ENCODE measurements around the gene TNFSF12.

Gene TNFSF12

DNA sequence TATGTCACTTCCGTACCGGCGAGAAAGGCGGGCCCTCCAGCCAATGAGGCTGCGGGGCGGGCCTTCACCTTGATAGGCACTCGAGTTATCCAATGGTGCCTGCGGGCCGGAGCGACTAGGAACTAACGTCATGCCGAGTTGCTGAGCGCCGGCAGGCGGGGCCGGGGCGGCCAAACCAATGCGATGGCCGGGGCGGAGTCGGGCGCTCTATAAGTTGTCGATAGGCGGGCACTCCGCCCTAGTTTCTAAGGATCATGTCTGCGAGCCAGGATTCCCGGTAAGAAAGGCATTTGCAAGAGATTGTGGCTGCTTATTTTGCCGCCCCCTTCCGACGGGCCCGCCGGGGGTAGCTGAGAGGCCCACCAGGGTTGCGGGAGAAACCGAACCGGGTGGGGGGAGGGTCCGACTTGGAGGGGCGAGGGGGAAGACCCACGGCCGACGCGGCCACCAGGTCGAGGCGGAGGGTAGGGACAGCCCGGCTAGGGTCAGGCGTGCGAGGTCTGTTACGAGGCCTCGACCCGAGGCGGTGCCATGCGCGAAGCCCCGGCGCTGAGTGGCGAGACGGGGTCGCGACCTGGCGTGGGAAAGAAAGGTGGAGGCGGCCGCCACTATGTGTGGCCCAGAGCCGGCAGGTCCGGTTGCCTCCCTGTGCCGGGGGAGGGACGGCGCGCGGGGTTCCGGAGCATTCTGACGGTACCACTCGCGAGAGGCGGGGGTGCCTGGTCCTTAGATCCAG, 23.9 kb downstream of the TNFSF12 start:
- peak; percentile 100 for DNase-seq

GRCh38 chr17:7573324-7574080, 24.6 kb downstream of the TNFSF12 start:
- peak; percentile 88 for DNase-seq

DNA sequence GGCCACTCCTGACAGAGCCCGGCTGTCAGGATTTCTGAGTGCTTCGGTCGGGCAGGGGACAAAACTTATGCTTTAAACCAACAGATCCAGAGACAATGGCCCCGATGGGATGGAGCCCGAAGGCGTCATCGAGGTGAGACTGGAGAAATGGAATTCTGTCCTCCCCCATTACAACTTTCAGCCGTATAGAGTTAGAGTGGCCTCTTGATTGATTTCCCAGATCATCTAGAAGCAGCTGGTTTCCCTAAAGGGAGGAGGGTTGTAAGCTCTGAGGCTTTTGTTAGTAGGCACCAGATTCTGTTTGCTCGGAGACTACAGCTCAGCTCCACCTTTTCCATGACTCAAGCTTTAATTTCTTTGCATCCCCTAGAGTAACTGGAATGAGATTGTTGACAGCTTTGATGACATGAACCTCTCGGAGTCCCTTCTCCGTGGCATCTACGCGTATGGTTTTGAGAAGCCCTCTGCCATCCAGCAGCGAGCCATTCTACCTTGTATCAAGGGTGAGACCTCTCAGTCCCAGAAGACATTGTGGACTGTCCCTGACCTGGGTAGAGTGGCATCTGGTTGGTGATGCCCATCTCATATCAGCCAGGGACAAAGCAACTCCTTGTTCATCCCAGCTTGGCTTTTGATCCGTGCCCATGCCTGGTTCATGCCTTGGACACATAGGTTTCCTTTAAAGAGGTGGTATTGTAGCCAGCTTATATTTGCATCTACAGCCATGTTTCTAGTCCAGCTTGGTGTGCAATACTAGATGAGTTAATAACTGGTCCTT, 25.5 kb downstream of the TNFSF12 start:
- DNase-seq = no peak

- no peak for DNase-seq
Observed at GRCh38 chr17:7575481-7575883, 26.6 kb downstream of the TNFSF12 start.

DNA sequence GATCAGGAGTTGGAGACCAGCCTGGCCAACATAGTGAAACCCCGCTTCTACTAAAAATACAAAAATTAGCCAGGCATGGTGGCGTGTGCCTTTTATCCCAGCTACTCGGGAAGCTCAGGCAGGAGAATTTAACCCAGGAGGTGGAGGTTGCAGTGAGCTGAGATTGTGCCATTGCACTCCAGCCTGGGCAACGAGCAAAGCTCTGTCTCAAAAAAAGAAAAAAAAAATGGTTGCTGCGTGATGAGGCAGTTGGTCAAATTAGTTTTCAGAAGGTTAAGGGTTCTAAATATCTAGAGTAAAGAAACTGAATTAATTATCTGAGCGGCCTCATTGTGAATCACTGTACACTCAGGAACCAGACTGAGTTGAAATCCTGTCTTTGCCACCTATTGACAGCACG, 27.1 kb downstream of the TNFSF12 start:
- DNase-seq = no peak

DNA sequence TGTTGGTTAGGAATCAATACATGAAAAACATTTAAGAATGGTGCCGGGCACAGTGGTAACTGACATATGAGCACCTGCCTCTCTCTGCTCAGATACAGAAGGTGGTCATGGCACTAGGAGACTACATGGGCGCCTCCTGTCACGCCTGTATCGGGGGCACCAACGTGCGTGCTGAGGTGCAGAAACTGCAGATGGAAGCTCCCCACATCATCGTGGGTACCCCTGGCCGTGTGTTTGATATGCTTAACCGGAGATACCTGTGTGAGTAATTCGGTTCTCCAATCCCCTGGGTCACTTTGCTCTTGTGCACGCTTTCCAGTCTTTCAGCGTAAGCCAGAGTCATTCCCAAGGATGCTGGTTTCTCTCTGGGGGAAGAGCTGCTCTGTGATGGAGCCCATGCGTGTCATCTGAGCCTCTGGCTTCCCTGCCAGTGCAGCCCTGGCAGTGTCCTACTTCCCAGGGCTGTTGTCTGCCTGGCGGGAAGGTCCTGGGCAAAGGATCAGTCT, 27.6 kb downstream of the TNFSF12 start:
- no peak for DNase-seq

DNA sequence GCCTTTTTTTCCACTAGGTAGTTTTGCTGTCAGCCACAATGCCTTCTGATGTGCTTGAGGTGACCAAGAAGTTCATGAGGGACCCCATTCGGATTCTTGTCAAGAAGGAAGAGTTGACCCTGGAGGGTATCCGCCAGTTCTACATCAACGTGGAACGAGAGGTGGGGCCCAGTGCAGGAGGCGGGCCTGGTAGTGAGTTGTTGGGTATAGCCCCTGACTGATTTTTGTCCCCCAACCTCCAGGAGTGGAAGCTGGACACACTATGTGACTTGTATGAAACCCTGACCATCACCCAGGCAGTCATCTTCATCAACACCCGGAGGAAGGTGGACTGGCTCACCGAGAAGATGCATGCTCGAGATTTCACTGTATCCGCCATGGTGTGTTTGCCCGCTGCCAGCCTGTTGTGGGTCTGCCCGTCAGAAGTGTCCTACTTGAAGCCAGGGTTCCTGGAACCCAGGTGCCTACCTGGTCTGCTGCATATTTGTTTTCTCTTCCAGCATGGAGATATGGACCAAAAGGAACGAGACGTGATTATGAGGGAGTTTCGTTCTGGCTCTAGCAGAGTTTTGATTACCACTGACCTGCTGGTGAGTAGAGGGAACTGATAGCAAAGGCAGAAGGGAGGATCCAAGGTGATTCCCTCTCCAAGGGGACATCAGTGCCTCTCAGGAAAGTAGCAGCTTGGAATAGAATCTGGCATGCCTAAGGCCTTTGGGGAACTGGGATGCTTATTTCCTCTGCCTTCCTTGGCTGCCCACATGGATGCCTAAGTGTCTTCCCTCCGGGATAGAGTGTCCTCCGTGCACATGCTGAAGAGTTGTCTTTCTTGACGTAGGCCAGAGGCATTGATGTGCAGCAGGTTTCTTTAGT, 28.7 kb downstream of the TNFSF12 start:
- no peak for DNase-seq

DNA sequence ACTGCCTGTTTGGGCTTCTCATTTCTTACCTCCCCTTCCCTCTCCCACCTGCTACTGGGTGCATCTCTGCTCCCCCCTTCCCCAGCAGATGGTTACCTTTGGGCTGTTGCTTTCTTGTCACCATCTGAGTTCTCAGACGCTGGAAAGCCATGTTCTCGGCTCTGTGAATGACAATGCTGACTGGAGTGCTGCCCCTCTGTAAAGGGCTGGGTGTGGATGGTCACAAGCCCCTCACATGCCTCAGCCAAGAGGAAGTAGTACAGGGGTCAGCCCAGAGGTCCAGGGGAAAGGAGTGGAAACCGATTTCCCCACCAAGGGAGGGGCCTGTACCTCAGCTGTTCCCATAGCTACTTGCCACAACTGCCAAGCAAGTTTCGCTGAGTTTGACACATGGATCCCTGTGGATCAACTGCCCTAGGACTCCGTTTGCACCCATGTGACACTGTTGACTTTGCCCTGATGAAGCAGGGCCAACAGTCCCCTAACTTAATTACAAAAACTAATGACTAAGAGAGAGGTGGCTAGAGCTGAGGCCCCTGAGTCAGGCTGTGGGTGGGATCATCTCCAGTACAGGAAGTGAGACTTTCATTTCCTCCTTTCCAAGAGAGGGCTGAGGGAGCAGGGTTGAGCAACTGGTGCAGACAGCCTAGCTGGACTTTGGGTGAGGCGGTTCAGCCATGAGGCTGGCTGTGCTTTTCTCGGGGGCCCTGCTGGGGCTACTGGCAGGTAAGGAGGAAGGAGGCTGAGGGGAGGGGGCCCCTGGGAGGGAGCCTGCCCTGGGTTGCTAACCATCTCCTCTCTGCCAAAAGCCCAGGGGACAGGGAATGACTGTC, 30.4 kb downstream of the TNFSF12 start, which contains the start of gene CD68:
CD68 (plus strand) TSS at position 638 of the 833 bp plus-strand sequence; CDS start at position 678, 40 bp downstream.
- peak; percentile 48 for DNase-seq

- DNase-seq = no peak
Observed at GRCh38 chr17:7579834-7580603, 31.2 kb downstream of the TNFSF12 start.

DNA sequence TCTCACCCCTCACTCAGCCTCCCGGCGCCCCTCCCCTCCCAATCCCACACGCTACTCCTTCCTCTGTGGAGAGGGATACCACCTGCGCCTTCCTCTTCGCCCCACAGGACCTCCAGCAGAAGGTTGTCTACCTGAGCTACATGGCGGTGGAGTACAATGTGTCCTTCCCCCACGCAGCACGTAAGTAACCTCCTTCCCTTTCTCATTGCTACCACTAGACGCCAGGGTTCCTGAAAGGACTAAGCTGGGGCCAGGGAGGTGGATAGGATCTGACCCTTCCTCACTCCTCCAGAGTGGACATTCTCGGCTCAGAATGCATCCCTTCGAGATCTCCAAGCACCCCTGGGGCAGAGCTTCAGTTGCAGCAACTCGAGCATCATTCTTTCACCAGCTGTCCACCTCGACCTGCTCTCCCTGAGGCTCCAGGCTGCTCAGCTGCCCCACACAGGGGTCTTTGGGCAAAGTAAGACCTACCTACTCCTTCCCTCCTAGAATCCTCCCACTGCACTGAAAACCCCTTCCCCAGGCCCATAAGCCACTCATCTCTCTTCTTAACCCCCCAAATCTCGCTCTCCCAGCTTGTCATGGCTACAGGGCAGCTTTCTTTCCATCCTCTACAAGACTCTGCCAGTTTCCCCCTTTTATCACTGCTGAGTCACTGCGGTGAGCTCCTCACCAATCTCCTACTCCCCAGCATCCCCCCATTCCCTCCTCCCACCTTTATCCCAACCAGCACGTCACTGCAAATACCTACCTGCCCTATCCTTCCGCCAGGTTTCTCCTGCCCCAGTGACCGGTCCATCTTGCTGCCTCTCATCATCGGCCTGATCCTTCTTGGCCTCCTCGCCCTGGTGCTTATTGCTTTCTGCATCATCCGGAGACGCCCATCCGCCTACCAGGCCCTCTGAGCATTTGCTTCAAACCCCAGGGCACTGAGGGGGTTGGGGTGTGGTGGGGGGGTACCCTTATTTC, 32.0 kb downstream of the TNFSF12 start:
- no peak for DNase-seq

DNA sequence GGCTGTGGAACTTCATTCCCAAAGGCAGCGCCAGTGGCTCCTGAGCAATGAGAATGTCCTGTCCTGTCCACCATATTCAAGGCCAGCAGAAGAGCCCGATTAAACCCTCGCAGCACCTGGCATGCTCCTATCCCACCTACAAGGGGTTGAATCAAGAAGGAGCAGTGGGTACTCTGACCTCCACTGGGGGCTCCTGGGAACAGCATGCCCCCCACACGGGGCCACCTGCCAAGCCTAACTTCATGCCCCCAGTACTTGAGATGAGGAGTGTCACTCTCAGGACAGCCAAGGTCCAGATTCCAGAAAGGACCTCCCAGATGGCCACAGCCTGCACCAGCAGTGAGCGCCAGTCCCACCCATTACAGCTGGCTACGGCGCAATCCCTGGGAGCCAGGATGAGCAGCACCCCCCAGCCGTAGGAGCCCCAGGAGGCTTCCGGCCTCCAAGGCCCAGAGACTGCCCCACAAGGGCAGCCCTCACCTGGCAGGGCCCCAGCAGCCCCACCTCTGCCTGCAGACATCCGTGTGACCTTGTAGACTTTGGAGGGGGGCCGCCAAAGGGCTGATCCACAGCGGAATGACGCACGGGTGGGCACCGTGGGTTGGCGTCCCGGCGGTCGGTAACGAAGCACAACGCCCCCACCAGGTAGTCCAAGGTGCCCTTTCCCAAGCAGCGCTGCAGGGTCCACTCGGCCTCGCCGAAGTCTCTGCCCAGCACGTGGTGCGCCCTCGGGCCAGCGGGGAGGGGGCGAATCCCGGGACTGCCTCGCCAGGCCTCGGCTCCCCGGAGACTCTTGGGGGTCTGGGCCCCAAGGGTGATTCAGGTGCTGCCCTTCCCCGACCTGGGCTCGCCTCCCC, 33.8 kb downstream of the TNFSF12 start:
- DNase-seq = no peak

GRCh38 chr17:7583253-7584109, 34.6 kb downstream of the TNFSF12 start, which contains the start of gene MPDU1:
MPDU1 (plus strand) TSS chr17:7583852; CDS start chr17:7583863, 11 bp downstream.
- DNase-seq = peak; percentile 92

GRCh38 chr17:7586673-7587419, 38.0 kb downstream of the TNFSF12 start:
- DNase-seq = no peak

GRCh38 chr17:7587420-7588151, 38.7 kb downstream of the TNFSF12 start:
- DNase-seq = no peak

GRCh38 chr17:7588553-7589203, 39.8 kb downstream of the TNFSF12 start:
- no peak for DNase-seq

Data from GDM1 (cell line).